GM13976 (cell line): ENCODE data around the gene RBCK1.
A peak's percentile ranks its signal among the peaks of the same experiment; 100 is the strongest.

Source experiments
- DNase-seq: peaks from one replicate; pipeline ENCODE4 v3.0.0; 2012; ENCODE audit warnings: low spot score
- in situ Hi-C: fragments of 300-500 bp; cut with MboI; formaldehyde crosslinking; loops from one replicate; pipeline ENCODE4 v1.12.0; 2022; ENCODE audit warnings: low sequenced_read_pairs, mixed read lengths, inconsistent platforms; ENCODE audit not compliant: unreplicated experiment
- TF ChIP-seq, protein P1 (sequence below): IDR thresholded peaks from 2 replicates; pipeline ENCODE4 v1.5.1; 2012; ENCODE audit warnings: borderline replicate concordance, mild to moderate bottlenecking; ENCODE audit not compliant: insufficient read depth; ENCODE audit errors: extremely low read depth, missing control alignments, control extremely low read depth

The RBCK1 gene

DNA sequence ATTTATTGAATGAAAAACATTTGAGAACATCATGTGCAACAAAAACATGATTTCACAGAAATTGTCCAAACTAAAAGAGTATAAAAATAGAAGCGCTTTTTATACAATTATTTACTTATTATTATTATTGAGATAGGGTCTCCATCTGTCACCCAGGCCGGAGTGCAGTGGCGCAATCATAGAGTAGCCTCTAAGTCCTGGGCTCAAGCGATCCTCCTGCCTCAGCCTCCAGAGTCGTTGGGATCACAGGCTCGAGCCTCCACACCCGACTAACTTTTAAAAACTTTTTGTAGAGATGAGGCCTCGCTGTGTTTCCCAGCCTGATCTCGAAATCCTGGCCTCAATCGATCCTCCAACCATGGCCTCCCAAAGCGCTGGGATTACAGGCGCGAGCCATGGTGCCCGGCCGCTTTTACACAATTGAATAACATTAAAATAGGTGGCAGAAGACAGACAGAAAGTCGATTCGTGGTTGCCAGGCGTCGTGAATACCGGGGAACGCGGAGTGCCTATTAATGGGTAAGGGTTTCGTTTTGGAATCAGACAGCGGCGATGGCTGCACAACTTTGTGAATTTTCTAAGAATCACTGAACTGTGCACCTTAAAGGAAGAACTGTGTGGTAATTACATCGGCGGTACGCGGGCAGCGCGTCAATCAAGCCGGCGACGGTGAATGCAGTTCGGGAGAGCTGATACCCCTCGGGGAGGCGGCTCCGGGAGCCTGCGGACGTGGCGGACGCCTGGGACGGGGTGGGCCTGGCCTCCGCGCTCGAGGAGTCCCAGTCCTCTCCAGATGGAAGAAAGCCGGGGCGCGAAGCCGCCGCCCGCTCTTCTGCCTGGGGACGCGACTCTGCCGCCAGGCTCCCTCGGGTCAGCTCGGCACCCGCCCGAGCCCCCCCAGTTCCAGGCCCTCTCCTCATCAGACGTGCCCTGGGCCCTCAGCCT lies 53.4 kb downstream of the RBCK1 start:
- TF ChIP-seq, protein P1, sequence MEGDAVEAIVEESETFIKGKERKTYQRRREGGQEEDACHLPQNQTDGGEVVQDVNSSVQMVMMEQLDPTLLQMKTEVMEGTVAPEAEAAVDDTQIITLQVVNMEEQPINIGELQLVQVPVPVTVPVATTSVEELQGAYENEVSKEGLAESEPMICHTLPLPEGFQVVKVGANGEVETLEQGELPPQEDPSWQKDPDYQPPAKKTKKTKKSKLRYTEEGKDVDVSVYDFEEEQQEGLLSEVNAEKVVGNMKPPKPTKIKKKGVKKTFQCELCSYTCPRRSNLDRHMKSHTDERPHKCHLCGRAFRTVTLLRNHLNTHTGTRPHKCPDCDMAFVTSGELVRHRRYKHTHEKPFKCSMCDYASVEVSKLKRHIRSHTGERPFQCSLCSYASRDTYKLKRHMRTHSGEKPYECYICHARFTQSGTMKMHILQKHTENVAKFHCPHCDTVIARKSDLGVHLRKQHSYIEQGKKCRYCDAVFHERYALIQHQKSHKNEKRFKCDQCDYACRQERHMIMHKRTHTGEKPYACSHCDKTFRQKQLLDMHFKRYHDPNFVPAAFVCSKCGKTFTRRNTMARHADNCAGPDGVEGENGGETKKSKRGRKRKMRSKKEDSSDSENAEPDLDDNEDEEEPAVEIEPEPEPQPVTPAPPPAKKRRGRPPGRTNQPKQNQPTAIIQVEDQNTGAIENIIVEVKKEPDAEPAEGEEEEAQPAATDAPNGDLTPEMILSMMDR = no peak
- in situ Hi-C loops = no loop called here
- DNase-seq = peak; percentile 74

DNA sequence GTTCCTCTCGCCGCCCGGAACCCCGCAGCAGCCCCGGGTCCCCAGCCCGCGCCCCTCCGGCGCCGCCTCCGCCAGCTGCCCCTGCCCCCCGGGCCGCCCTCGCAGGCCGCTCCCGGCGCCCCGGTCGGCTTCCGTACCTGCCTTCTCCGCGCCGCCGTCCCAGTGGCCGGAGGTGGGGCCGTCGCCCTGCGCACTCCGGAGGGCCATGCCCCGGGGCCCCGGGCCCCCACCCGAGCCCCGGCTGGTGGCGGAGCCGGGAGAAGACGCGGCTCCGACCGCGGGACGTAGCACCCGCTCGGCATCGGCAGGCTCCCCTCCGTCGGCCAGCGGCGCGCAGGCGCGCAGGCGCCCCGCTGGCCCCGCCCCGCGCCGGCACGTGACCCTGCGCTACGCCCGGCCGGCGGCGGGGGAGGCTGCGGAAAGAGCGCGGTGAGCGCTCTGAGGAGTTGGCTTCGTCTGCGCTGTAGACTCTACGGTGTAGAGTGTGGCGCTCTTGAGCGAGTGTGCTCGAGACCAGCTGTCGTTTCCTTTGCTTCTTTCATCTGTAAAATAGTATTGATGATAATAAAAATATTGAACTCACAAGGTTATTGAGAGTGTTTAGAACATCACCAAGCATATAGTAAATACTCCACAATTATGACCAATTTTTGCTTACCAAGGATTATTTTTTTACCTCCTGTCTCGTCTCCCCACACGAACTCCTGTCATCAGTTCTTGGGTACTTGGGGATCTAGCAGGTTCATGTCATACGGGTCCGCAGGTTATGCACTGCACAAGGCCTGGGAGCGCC lies 54.3 kb downstream of the RBCK1 start, which contains the start of gene TBC1D20:
TSS of gene TBC1D20 (minus strand) at position 335 of the 793 bp plus-strand sequence. CDS start at position 207, 128 bp downstream.
- TF ChIP-seq, protein P1 = peak; percentile 27
- peak; percentile 93 for DNase-seq
- in situ Hi-C loops = no loop called here

DNA sequence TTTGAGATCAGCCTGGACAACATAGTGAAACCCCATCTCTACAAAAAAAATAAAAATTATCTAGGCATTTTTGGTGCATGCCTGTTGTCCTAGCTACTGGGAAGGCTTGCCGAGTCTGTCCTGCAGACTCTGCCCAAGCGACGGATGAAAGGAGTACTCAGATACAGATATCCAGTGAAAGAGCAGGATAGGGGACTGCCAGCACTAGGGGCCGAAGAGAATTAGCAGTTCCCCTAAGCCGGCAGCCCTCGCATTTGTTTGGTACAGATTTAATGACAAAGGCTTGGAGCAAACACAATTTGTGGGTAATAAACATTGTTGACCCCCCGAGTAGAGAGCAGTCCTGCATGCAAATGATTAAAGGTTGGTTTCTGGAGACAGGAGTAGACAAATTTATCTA lies 59.7 kb downstream of the RBCK1 start:
- TF ChIP-seq, protein P1 = no peak
- no peak for DNase-seq
- in situ Hi-C loops = no loop called here

DNA sequence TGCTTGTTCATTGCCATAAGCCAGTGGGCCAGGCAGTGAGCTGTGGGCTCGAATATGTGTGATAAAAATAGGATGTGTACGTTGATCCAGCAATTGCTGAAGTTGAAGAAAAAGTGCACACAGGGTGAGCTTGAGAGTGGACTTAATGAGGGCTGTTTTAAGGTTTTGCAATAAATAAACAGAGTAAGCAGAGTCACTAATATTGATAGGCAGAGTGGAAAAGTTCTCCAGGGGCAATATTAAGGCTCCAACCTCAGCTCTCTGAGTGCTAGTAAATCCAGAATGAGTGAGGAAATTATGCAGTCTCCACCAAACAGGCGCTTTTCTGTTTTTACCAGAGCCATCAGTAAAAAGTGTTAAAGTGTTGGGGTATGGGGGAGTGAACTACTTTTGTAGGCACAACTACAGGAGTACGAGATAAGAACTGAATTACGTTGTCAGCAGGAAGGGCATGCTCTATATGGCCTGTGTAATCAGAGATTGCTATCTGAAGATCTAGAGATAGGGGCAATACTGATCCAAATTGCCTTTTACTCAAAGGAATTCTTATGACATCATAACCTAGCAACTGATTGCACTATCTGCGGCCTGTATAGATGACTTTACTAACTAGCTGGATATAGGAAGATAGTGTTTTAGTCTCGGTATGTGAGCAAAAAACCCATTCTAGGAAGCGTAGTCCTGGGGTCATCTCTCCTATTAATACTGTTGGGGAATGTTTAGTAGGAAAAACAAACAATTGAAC lies 61.8 kb downstream of the RBCK1 start:
- in situ Hi-C loops = no loop called here
- DNase-seq = no peak
- TF ChIP-seq, protein P1 = no peak

DNA sequence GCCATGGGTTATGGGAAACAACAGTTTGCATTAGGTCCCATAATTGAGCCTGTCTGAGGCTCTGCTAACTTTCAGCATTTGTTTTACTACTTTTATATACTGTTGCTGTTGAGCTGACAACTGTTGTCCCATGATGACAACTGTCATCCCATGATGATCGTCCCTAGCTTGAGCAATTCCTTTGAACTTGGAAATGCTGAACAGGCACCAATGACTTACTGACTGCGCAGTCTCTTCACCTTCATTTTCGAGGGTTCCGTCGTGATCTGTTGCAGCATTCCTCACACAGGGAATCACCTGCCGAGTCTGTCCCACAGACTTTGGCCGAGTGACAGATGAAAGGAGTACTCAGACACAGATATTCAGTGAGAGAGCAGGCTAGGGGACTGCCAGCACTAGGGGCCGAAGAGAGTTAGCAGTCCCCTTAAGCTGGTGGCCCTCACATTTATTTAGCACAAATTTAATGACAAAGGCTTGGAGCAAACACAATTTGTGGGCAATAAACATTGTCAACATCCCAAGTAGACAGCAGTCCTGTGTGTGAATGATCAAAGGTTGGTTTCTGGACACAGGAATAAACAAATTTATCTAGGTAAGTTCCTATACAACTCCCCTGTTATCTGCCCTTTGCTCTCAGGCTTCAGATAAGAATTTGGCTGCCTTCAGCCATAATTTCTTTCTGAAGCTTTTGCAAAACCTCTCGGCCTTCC lies 64.2 kb downstream of the RBCK1 start:
- DNase-seq = no peak
- in situ Hi-C loops = no loop called here
- TF ChIP-seq, protein P1 = no peak

DNA sequence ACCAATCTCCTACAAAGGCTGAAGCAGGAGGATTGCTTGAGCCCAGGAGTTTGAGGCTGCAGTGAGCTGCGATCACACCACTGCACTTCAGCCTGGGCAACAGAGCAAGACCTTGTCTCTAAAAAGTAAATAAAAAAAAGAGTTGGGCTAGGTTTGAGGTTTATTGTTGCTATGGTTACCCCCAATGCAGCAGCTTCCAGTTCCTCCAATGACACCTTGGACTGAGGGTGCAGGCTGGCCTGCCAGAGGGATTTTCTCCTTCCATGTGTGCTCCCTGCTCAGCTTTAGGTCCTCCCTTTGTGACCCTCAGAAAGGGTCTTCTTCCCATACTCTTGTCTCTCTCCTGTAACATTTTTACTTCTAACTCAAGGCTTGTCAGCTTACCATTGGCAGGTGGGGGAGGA lies 64.8 kb downstream of the RBCK1 start:
- TF ChIP-seq, protein P1 = no peak
- in situ Hi-C loops = no loop called here
- DNase-seq = no peak
